Astrocyte (in vitro differentiated cells and primary cell): ENCODE results near the gene KCTD10.

ENCODE experiments used
- CTCF ChIP-seq: IDR thresholded peaks from 2 replicates; pipeline ENCODE4 v1.5.1; 2011; ENCODE audit warnings: low read depth, mild to moderate bottlenecking, inconsistent platforms, low read length, moderate library complexity; ENCODE audit not compliant: insufficient read depth
- EZH2 ChIP-seq: IDR thresholded peaks from 2 replicates; pipeline ENCODE4 v1.6.1; 2012; ENCODE audit warnings: mild to moderate bottlenecking, low read length, inconsistent platforms; ENCODE audit not compliant: insufficient read depth

GRCh38 chr12:109488051-109488665 lies 11.1 kb upstream of the KCTD10 start:
- TF ChIP-seq CTCF (no peak), EZH2 (no peak)
